Astrocyte of the cerebellum (primary cell): ENCODE results near the gene RPS6KC1.

Source experiments
- DNase-seq: peaks from one replicate; pipeline ENCODE4 v3.0.0-alpha.2; 2011; ENCODE audit warnings: low read depth
- H3K4me3 ChIP-seq: 2 replicates; pipeline ENCODE4 v1.5.1; 2011; ENCODE audit warnings: mild to moderate bottlenecking, low read depth, low read length, moderate library complexity
- CTCF ChIP-seq: IDR thresholded peaks from 2 replicates; pipeline ENCODE4 v1.5.1; 2012; ENCODE audit warnings: low read length, low read depth, moderate library complexity, mild to moderate bottlenecking; ENCODE audit errors: missing control alignments
- in situ Hi-C: cut with HindIII; loops from 2 replicates; pipeline ENCODE4 v1.10.0; 2017; ENCODE audit warnings: low sequenced_read_pairs

The RPS6KC1 gene

GRCh38 chr1:213119794-213120193 is 68.8 kb downstream of the RPS6KC1 start:
- no peak for DNase-seq
- in situ Hi-C loops = no loop called here
- H3K4me3 ChIP-seq = no peak overlapping the region
- no peak for TF ChIP-seq CTCF

GRCh38 chr1:213120386-213120785 is 69.3 kb downstream of the RPS6KC1 start:
- TF ChIP-seq CTCF = no peak
- DNase-seq = no peak
- in situ Hi-C loops = no loop called here
- no peak overlapping the region for H3K4me3 ChIP-seq

GRCh38 chr1:213120961-213121360 is 69.9 kb downstream of the RPS6KC1 start:
- no peak overlapping the region for H3K4me3 ChIP-seq
- in situ Hi-C loops = no loop called here
- no peak for DNase-seq
- TF ChIP-seq CTCF = no peak

- TF ChIP-seq CTCF = no peak
- H3K4me3 ChIP-seq = no peak overlapping the region
- DNase-seq = peak; percentile 53
- in situ Hi-C loops = no loop called here
These were observed 71.5 kb downstream of the RPS6KC1 start for GRCh38 chr1:213122514-213122929.

GRCh38 chr1:213123087-213123486 is 72.0 kb downstream of the RPS6KC1 start:
- DNase-seq = no peak

GRCh38 chr1:213123536-213123935 is 72.5 kb downstream of the RPS6KC1 start:
- no peak for TF ChIP-seq CTCF
- DNase-seq = peak; percentile 29
- in situ Hi-C loops = no loop called here

More at GRCh38 chr1:213123087-213123486, 72.0 kb downstream of the RPS6KC1 start:
- TF ChIP-seq CTCF = no peak
- no peak overlapping the region for H3K4me3 ChIP-seq
- in situ Hi-C loops = no loop called here

GRCh38 chr1:213124590-213124989 is 73.5 kb downstream of the RPS6KC1 start:
- TF ChIP-seq CTCF = no peak
- no peak overlapping the region for H3K4me3 ChIP-seq
- in situ Hi-C loops = no loop called here
- DNase-seq = no peak

More at GRCh38 chr1:213123536-213123935, 72.5 kb downstream of the RPS6KC1 start:
- no peak overlapping the region for H3K4me3 ChIP-seq
